ENCODE measurements around the gene PIH1D1.
A peak's percentile ranks its signal among the peaks of the same experiment; 100 is the strongest.
"Not testable (repeated sequence)": the region's sequence is repeated elsewhere in the genome, so short reads cannot be mapped to it uniquely, and the experiment has no call there.

The PIH1D1 gene

GRCh38 chr19:49450405-49450804, 1.2 kb downstream of the PIH1D1 start:
- peak overlapping the region; percentile 99 for H3K4me3 Mint-ChIP-seq
- peaks cover 58% of the 10 kb centered on the region for H3K4me1 Mint-ChIP-seq
- no peak for ATAC-seq
- no peaks in the 10 kb centered on the region for H3K9me3 Mint-ChIP-seq
- H3K27me3 Mint-ChIP-seq = no peaks in the 10 kb centered on the region
- H3K36me3 Mint-ChIP-seq = peaks cover 50% of the 10 kb centered on the region
- H3K27ac Mint-ChIP-seq = peak overlapping the region; percentile 99

DNA sequence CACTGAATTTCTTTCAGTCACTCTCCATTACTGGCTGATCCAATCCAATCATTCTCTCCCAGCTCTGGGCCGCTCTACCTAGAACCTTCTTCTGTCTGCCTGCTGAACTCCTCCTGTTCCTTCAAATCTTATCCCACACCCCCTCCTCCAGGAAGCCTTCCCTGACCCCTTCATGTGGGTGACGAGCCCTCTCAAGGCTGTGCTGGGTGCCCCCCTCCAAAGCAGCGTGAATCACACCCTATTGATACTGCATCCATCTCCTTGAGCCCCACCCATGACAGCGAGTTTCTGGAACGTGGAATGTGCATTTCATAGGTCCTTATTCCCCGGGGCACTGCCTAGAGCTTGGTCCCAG, 3.2 kb downstream of the PIH1D1 start:
- Mint-ChIP-seq H3K36me3 (peaks cover 50% of the 10 kb centered on the region), H3K4me1 (peaks cover 60% of the 10 kb centered on the region)

GRCh38 chr19:49447485-49448431, 3.9 kb downstream of the PIH1D1 start:
- Mint-ChIP-seq H3K4me3 (no peak overlapping the region), H3K36me3 (peaks cover 50% of the 10 kb centered on the region), H3K27me3 (peaks cover 4% of the 10 kb centered on the region), H3K9me3 (no peaks in the 10 kb centered on the region), H3K27ac (no peak overlapping the region), H3K4me1 (peaks cover 58% of the 10 kb centered on the region)
- no peak for ATAC-seq

More for the DNA sequence above, 3.2 kb downstream of the PIH1D1 start:
- Mint-ChIP-seq H3K27ac (no peak overlapping the region), H3K27me3 (no peaks in the 10 kb centered on the region), H3K9me3 (no peaks in the 10 kb centered on the region), H3K4me3 (no peak overlapping the region)
- ATAC-seq = no peak

- H3K4me1 Mint-ChIP-seq = peaks cover 61% of the 10 kb centered on the region
- no peak for ATAC-seq
- peaks cover 21% of the 10 kb centered on the region for H3K27me3 Mint-ChIP-seq
- peaks cover 44% of the 10 kb centered on the region for H3K36me3 Mint-ChIP-seq
- no peak overlapping the region for H3K27ac Mint-ChIP-seq
- peaks cover 3% of the 10 kb centered on the region for H3K9me3 Mint-ChIP-seq
- no peak overlapping the region for H3K4me3 Mint-ChIP-seq
Measured at GRCh38 chr19:49445997-49446396, 5.6 kb downstream of the PIH1D1 start.

DNA sequence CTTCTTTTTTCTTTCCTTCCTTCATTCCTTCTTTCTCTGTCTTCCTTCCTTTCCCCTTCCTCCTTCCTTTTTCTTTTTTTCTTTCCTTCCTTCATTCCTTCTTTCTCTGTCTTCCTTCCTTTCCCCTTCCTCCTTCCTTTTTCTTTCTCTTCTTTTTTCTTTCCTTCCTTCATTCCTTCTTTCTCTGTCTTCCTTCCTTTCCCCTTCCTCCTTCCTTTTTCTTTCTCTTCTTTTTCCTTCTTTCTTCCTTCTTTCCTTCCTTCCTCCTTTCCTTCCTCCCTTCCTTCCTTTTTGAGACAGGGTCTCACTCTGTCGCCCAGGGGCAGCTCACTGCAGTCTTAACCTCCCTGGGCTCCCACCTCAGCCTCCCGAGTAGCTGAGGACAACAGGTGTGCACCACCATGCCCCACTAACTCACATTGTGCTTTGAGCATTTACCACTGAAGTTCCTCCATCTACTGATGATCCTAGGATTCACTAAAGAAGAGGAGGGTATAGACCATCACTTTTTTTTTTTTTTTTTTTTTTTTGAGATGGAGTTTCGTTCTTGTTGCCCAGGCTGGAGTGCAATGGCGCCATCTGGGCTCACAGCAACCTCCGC, 7.4 kb downstream of the PIH1D1 start:
- peaks cover 39% of the 10 kb centered on the region for H3K27me3 Mint-ChIP-seq
- peak overlapping the region; percentile 74 for H3K27ac Mint-ChIP-seq
- not testable (repeated sequence) for H3K9me3 Mint-ChIP-seq, ATAC-seq
- H3K4me1 Mint-ChIP-seq = peaks cover 50% of the 10 kb centered on the region
- H3K4me3 Mint-ChIP-seq = peak overlapping the region; percentile 70
- peaks cover 27% of the 10 kb centered on the region for H3K36me3 Mint-ChIP-seq

DNA sequence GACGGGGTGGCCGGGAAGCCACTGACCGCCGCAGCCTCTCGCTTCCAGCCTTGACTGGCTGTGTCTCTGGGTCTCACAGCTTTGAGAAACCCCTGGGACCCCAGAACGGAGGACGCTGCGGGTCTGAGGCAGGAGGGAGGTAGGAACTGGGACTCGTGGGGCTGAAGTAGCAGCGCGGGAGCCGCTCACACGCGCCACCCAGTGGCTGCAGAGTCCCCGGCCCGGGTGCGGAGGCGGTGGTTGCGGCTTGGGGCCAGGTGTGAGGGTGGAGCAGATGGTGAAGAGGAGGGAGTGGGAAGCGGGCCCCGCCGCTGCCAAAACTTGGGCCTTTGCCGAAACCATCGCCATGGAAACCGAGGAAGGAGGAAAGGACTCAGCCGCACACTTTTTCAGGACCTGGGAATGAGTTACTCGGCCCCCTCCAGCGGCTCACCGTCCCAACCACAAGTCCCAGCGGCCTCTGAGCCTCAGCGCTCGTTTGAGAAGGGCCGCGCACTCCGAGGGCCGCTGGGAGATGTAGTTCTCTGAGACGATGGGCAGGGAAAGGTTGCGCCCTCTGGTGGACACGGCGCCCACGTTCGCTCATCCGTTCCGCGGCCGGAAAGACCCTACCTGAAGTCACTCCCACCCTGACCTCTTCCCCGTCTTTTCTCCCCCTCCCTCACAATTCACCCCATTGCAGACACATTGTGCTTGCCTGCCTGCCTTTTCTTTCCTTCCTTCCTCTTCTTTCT, 8.1 kb downstream of the PIH1D1 start:
- peak; percentile 95 for ATAC-seq
- H3K4me1 Mint-ChIP-seq = peaks cover 43% of the 10 kb centered on the region
- peak overlapping the region; percentile 74 for H3K27ac Mint-ChIP-seq
- H3K27me3 Mint-ChIP-seq = peaks cover 46% of the 10 kb centered on the region
- H3K9me3 Mint-ChIP-seq = peaks cover 3% of the 10 kb centered on the region
- peaks cover 21% of the 10 kb centered on the region for H3K36me3 Mint-ChIP-seq
- peak overlapping the region; percentile 70 for H3K4me3 Mint-ChIP-seq

GRCh38 chr19:49442771-49443365, 8.7 kb downstream of the PIH1D1 start:
- peak; percentile 59 for ATAC-seq
- H3K4me1 Mint-ChIP-seq = peaks cover 43% of the 10 kb centered on the region

DNA sequence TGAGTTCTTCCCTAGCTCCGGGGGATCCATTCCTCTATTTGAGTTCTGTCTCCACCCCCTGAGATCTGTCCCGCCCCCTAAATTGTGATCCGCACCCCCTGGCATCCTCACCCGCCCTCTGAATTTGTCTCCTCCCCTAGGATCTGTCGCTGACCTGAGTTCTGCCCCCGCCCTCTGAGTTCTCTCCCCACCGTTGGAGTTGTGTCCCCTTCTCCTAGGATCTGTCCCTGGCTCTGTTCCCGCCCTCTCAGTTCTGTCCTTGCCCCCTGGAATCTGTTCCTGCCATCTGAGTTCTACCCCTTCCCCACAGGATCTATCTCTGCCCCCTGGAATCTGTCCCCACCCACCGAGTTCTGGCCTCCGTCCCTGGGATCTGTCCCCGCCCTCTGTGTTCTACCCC, 9.3 kb downstream of the PIH1D1 start:
- H3K36me3 Mint-ChIP-seq = peaks cover 9% of the 10 kb centered on the region
- H3K4me3 Mint-ChIP-seq = peak overlapping the region; percentile 70
- peaks cover 44% of the 10 kb centered on the region for H3K4me1 Mint-ChIP-seq
- H3K27ac Mint-ChIP-seq = peak overlapping the region; percentile 74
- peaks cover 3% of the 10 kb centered on the region for H3K9me3 Mint-ChIP-seq
- H3K27me3 Mint-ChIP-seq = peaks cover 58% of the 10 kb centered on the region
- no peak for ATAC-seq

More at GRCh38 chr19:49442771-49443365, 8.7 kb downstream of the PIH1D1 start:
- Mint-ChIP-seq H3K27ac (peak overlapping the region; percentile 74), H3K4me3 (peak overlapping the region; percentile 70), H3K27me3 (peaks cover 53% of the 10 kb centered on the region), H3K9me3 (peaks cover 3% of the 10 kb centered on the region), H3K36me3 (peaks cover 14% of the 10 kb centered on the region)

DNA sequence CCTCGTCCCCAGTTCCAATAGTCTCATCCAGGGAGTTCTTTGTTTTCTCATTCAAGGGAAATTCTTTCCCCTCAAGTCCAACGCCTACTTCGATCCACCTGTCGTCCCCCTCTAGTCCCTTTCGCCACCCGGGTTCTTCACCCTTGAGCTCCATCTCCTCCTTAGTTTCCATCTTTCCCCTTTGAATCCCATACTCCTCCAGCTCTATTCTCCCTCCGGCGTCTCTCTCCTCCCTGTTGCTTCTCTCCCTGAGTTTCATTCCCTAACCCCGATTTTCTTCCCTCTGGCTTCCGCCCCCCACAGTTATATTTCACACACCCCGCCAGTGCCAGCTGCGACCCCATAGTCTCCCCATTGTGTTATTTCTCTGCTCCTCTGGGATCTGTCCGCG, 9.7 kb downstream of the PIH1D1 start:
- Mint-ChIP-seq H3K27me3 (peaks cover 62% of the 10 kb centered on the region), H3K27ac (peak overlapping the region; percentile 74), H3K4me1 (peaks cover 48% of the 10 kb centered on the region), H3K36me3 (peaks cover 5% of the 10 kb centered on the region), H3K9me3 (peaks cover 3% of the 10 kb centered on the region), H3K4me3 (peak overlapping the region; percentile 70)
- no peak for ATAC-seq

GRCh38 chr19:49441210-49441959, 10.2 kb downstream of the PIH1D1 start, which contains the start of gene SLC17A7:
TSS of gene SLC17A7 (minus strand) at chr19:49441527. CDS start at chr19:49441379, 148 bp downstream.
- no peak for ATAC-seq
- no peaks in the 10 kb centered on the region for H3K36me3 Mint-ChIP-seq
- peaks cover 3% of the 10 kb centered on the region for H3K9me3 Mint-ChIP-seq
- H3K27me3 Mint-ChIP-seq = peaks cover 68% of the 10 kb centered on the region
- peak within 1 kb of the TSS; percentile 74 for H3K27ac Mint-ChIP-seq
- peaks cover 54% of the 10 kb centered on the region for H3K4me1 Mint-ChIP-seq
- peak within 1 kb of the TSS; percentile 70 for H3K4me3 Mint-ChIP-seq

DNA sequence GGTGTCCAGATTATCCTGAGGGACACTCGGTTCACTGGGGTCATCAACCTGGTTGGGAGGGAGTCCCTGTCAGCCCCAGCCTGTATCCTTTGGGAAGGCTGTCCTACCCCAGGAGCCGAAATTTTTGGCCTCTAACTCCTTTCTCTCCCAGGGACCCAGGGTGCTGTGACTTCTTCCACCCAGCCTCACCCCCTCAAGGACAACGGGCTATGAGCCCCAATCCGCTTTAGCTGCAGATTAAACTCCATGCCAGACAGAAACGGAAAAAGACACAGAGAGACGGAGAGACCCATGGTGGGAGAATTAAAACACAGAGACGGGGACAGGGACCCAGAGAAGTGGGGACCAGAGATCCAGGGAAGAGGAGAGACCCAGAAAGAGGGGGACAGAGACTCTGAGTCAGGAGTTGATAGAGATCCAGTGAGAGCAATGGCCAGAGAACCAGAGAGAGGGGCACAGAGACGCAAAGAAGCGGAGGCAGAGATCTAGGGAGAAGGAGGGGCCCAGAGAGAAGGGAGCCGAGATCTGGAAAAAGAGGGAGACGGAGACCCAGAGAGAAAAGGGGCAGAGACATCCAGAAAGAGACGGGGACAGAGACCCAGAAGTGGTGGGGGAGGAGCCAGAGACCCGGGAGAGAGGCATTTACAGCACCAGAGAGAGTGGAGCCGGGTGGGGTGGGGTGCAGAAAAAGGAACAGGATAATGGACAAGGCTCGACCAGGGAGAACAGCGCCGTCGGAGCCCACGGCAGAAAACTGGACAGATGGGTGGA, 11.0 kb downstream of the PIH1D1 start:
- peak overlapping the region; percentile 16 for H3K4me3 Mint-ChIP-seq
- H3K4me1 Mint-ChIP-seq = peaks cover 61% of the 10 kb centered on the region
- no peak for ATAC-seq
- no peaks in the 10 kb centered on the region for H3K36me3 Mint-ChIP-seq
- no peak overlapping the region for H3K27ac Mint-ChIP-seq
- H3K9me3 Mint-ChIP-seq = peaks cover 3% of the 10 kb centered on the region
- peaks cover 75% of the 10 kb centered on the region for H3K27me3 Mint-ChIP-seq

DNA sequence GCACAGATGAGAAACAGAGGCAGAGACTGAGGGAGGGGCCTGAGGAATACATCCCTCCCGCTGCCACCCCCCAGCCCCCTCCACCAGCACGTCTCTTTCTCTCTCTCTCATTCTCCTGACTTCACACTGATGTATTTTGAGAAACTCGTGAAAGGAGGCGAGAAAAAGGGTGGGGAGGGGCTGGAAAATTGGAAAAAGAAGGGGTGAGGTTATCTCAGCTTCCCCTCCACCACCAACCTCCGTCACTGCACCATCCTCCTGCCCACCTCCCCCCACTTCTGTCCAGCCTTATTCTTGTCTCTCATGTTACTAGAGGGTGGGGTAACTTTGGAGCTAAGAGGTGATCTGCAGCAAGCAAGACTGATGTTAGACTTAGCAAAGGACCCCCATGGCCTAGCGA, 11.8 kb downstream of the PIH1D1 start:
- Mint-ChIP-seq H3K27ac (no peak overlapping the region), H3K4me1 (peaks cover 55% of the 10 kb centered on the region), H3K4me3 (no peak overlapping the region), H3K9me3 (peaks cover 3% of the 10 kb centered on the region), H3K36me3 (no peaks in the 10 kb centered on the region), H3K27me3 (peaks cover 83% of the 10 kb centered on the region)
- no peak for ATAC-seq

- peaks cover 98% of the 10 kb centered on the region for H3K27me3 Mint-ChIP-seq
- no peak overlapping the region for H3K27ac Mint-ChIP-seq
- no peaks in the 10 kb centered on the region for H3K36me3 Mint-ChIP-seq
- peaks cover 50% of the 10 kb centered on the region for H3K4me1 Mint-ChIP-seq
- ATAC-seq = no peak
- peaks cover 3% of the 10 kb centered on the region for H3K9me3 Mint-ChIP-seq
- no peak overlapping the region for H3K4me3 Mint-ChIP-seq
Measured at GRCh38 chr19:49438261-49438660, 13.4 kb downstream of the PIH1D1 start.

- no peak overlapping the region for H3K27ac Mint-ChIP-seq
- H3K36me3 Mint-ChIP-seq = no peaks in the 10 kb centered on the region
- peaks cover 55% of the 10 kb centered on the region for H3K4me1 Mint-ChIP-seq
- H3K27me3 Mint-ChIP-seq = peaks cover 99% of the 10 kb centered on the region
- H3K9me3 Mint-ChIP-seq = peaks cover 3% of the 10 kb centered on the region
- no peak overlapping the region for H3K4me3 Mint-ChIP-seq
- no peak for ATAC-seq
Measured at GRCh38 chr19:49437231-49437630, 14.4 kb downstream of the PIH1D1 start.

Measured in stimulated activated memory B cell treated with anti-CD40 and anti-IgM and Interleukin-4, amounts not matched to agents 10 μg/mL and 1 μg/mL and 100 μg/mL, for 72 hours (primary cell).